HepG2 (cell line): ENCODE results near the gene L3MBTL1. TPM values are rescaled to one million over a fixed set of nuclear protein-coding genes. Genes with fewer than 3 reads are reported as not detected.

ENCODE experiments used
- CBX1 ChIP-seq: IDR thresholded peaks from one replicate; pipeline ENCODE4 v1.6.1; 2016; ENCODE audit warnings: antibody characterized with exemption, low read depth
- ELF4 ChIP-seq: sonication (generic); formaldehyde crosslinking; IDR thresholded peaks from 2 replicates; pipeline ENCODE4 v1.5.0; 2020; ENCODE audit warnings: missing genetic modification reagents, mild to moderate bottlenecking, moderate library complexity, borderline replicate concordance
- LCORL ChIP-seq, 2 experiments: fragments of 450-650 bp in 1 of 2; sonication (generic) in 1 of 2; formaldehyde crosslinking in 1 of 2; IDR thresholded peaks; 2 replicates each; pipeline versions ENCODE4 v1.5.0 to v1.6.1; 2017 to 2020; ENCODE audit warnings: antibody characterized with exemption in 1 of 2, missing genetic modification reagents in 1 of 2
- MAFF ChIP-seq: IDR thresholded peaks from 2 replicates; pipeline ENCODE4 v1.6.1; 2011; ENCODE audit warnings: low read depth, low read length, improper control_type of control experiment
- NCOA5 ChIP-seq: sonication (generic); formaldehyde crosslinking; IDR thresholded peaks from 2 replicates; pipeline ENCODE4 v1.4.0; 2020; ENCODE audit warnings: missing genetic modification reagents
- PHF5A ChIP-seq: IDR thresholded peaks from one replicate; pipeline ENCODE4 v1.6.1; 2018; ENCODE audit warnings: low read depth, missing genetic modification reagents; ENCODE audit not compliant: unreplicated experiment
- STAG1 ChIP-seq: sonication (generic); formaldehyde crosslinking; IDR thresholded peaks from 2 replicates; pipeline ENCODE4 v1.4.0; 2020; ENCODE audit warnings: missing genetic modification reagents
- ZMYM3 ChIP-seq: sonication (generic); formaldehyde crosslinking; IDR thresholded peaks from 2 replicates; pipeline ENCODE4 v1.5.1; 2020; ENCODE audit warnings: mild to moderate bottlenecking, missing genetic modification reagents
- ZNF263 ChIP-seq: sonication (generic); formaldehyde crosslinking; IDR thresholded peaks from 2 replicates; pipeline ENCODE4 v1.4.0; 2020; ENCODE audit warnings: missing genetic modification reagents
- ZNF552 ChIP-seq: sonication (generic); formaldehyde crosslinking; IDR thresholded peaks from 2 replicates; pipeline ENCODE4 v1.9.0; 2022; ENCODE audit warnings: missing genetic modification reagents, mild to moderate bottlenecking, borderline replicate concordance
- ZNF709 ChIP-seq: sonication (generic); formaldehyde crosslinking; IDR thresholded peaks from 2 replicates; pipeline ENCODE4 v1.5.0; 2020; ENCODE audit warnings: mild to moderate bottlenecking, missing genetic modification reagents
- ZNF773 ChIP-seq: sonication (generic); formaldehyde crosslinking; IDR thresholded peaks from 2 replicates; pipeline ENCODE4 v1.4.0; 2020; ENCODE audit warnings: missing genetic modification reagents, borderline replicate concordance
- polyA plus RNA-seq, 8 experiments: library from polyadenylated mRNA; depleted of rRNA in 3 of 8; stranded (reverse) in 7 of 8; unstranded in 1 of 8; fragments of >200 nt; fragmentation: Illumina TruSeq in 4 of 8; extraction: Trizol in 4 of 8; gene quantifications; 2 replicates each; pipeline versions ENCODE4 v1.2.1 to v1.2.3, GENCODE V29; 2011 to 2016; ENCODE audit warnings: low read depth in 4 of 8, missing spikeins in 1 of 8, mixed read lengths in 1 of 8; ENCODE audit not compliant: insufficient read depth in 1 of 8
- total RNA-seq, 5 experiments: library from RNA; depleted of rRNA; stranded (reverse); fragments of >200 nt; fragmentation: Illumina TruSeq; extraction: Trizol; gene quantifications; 2 replicates each; pipeline ENCODE4 v1.2.3, GENCODE V29; 2016; ENCODE audit warnings: low read depth in 1 of 5
- TF ChIP-seq, protein P1 (sequence below): IDR thresholded peaks from 2 replicates; pipeline ENCODE4 v1.6.1; 2012; ENCODE audit warnings: low read length, improper control_type of control experiment
- TF ChIP-seq, protein P2 (sequence below): fragments of 450-650 bp; IDR thresholded peaks from 2 replicates; pipeline ENCODE4 v1.6.1; 2016
- TF ChIP-seq, protein P3 (sequence below): sonication (generic); formaldehyde crosslinking; conservative IDR thresholded peaks from 2 replicates; pipeline ENCODE4 v1.4.0; 2020; ENCODE audit warnings: missing genetic modification reagents
- TF ChIP-seq, protein P4 (sequence below): sonication (generic); formaldehyde crosslinking; IDR thresholded peaks from 2 replicates; pipeline ENCODE4 v1.5.0; 2020; ENCODE audit warnings: missing genetic modification reagents
- TF ChIP-seq, protein P5 (sequence below): sonication (generic); formaldehyde crosslinking; IDR thresholded peaks from 2 replicates; pipeline ENCODE4 v1.5.0; 2020; ENCODE audit warnings: missing genetic modification reagents, mild to moderate bottlenecking, borderline replicate concordance
- TF ChIP-seq, protein P6 (sequence below): sonication (generic); formaldehyde crosslinking; conservative IDR thresholded peaks from 2 replicates; pipeline ENCODE4 v1.4.0; 2020; ENCODE audit warnings: missing genetic modification reagents

Gene L3MBTL1
- total and polyA plus RNA-seq, 2 of the 13 experiments (the other 11 are each of a cell fraction or from before 2014, with no cell fraction given), result 9.0 to 17.8 TPM

DNA sequence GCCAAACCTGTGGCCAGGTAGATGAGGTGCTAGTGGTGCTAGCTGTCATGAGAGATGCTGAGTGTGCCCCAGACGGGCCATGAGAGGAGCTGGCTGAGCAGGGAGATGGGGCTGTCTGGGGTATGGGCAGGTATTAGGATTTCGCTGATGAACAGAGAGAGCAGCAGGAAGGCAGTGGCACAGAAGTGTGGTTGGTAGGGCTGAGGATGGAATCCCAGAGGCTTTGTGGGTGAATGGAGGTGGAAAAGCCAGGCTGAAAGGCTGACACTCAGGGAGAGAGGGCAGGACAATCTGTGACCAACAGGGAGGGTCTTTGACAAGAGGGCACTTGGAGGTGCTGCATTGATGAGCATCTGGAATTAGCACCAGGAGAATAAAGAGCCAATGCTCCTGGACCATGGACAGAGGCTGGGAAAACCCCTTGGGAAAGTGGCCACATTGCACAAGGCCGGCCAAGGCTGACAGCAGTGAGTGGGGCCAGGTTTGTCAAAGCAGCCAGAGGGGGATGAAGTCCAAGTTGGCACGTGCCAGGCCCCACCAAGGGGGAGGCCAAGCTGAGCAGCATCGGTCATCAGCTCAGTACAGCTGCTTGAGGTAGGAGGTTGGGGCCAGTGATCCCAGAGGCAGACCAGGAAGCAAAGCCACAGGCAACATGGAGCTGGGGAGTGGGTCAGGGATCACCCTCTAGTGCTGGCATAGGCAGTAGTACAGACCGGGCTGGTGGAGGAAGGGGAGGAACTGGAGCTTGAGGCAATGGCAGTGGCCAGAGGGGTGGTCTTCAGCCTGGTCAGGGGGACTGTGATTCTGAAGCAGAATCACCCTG is 31.6 kb downstream of the L3MBTL1 start (continued):
- TF ChIP-seq, protein P1, sequence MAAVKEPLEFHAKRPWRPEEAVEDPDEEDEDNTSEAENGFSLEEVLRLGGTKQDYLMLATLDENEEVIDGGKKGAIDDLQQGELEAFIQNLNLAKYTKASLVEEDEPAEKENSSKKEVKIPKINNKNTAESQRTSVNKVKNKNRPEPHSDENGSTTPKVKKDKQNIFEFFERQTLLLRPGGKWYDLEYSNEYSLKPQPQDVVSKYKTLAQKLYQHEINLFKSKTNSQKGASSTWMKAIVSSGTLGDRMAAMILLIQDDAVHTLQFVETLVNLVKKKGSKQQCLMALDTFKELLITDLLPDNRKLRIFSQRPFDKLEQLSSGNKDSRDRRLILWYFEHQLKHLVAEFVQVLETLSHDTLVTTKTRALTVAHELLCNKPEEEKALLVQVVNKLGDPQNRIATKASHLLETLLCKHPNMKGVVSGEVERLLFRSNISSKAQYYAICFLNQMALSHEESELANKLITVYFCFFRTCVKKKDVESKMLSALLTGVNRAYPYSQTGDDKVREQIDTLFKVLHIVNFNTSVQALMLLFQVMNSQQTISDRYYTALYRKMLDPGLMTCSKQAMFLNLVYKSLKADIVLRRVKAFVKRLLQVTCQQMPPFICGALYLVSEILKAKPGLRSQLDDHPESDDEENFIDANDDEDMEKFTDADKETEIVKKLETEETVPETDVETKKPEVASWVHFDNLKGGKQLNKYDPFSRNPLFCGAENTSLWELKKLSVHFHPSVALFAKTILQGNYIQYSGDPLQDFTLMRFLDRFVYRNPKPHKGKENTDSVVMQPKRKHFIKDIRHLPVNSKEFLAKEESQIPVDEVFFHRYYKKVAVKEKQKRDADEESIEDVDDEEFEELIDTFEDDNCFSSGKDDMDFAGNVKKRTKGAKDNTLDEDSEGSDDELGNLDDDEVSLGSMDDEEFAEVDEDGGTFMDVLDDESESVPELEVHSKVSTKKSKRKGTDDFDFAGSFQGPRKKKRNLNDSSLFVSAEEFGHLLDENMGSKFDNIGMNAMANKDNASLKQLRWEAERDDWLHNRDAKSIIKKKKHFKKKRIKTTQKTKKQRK, result no peak
- TF ChIP-seq, protein P2, sequence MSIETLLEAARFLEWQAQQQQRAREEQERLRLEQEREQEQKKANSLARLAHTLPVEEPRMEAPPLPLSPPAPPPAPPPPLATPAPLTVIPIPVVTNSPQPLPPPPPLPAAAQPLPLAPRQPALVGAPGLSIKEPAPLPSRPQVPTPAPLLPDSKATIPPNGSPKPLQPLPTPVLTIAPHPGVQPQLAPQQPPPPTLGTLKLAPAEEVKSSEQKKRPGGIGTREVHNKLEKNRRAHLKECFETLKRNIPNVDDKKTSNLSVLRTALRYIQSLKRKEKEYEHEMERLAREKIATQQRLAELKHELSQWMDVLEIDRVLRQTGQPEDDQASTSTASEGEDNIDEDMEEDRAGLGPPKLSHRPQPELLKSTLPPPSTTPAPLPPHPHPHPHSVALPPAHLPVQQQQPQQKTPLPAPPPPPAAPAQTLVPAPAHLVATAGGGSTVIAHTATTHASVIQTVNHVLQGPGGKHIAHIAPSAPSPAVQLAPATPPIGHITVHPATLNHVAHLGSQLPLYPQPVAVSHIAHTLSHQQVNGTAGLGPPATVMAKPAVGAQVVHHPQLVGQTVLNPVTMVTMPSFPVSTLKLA, result 0 out of 2 replicates have a peak, but pooled peaks have one; percentile 21
- TF ChIP-seq ZNF552 (no peak), MAFF (no peak), ZNF263 (CRISPR knock-in tag) (0 out of 2 replicates have a peak, but pooled peaks have one; percentile 34), ZNF709 (no peak), PHF5A (CRISPR knock-in tag) (no peak), CBX1 (no peak), ELF4 (no peak), ZNF773 (peak; percentile 80; the same call in 1 of the 2 replicates), LCORL (IDR thresholded peaks at IDR 0.05) (no peak), LCORL (CRISPR knock-in tag; IDR thresholded peaks at IDR 0.05) (peak; percentile 69; the same call in 1 of the 2 replicates), NCOA5 (CRISPR knock-in tag) (0 out of 2 replicates have a peak, but pooled peaks have one; percentile 54), STAG1 (CRISPR knock-in tag) (peak; percentile 18; the same call in 1 of the 2 replicates), ZMYM3 (CRISPR knock-in tag) (peak; percentile 58; the same call in 1 of the 2 replicates)
- TF ChIP-seq, protein P3, sequence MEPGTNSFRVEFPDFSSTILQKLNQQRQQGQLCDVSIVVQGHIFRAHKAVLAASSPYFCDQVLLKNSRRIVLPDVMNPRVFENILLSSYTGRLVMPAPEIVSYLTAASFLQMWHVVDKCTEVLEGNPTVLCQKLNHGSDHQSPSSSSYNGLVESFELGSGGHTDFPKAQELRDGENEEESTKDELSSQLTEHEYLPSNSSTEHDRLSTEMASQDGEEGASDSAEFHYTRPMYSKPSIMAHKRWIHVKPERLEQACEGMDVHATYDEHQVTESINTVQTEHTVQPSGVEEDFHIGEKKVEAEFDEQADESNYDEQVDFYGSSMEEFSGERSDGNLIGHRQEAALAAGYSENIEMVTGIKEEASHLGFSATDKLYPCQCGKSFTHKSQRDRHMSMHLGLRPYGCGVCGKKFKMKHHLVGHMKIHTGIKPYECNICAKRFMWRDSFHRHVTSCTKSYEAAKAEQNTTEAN, result no peak
- TF ChIP-seq, protein P4, sequence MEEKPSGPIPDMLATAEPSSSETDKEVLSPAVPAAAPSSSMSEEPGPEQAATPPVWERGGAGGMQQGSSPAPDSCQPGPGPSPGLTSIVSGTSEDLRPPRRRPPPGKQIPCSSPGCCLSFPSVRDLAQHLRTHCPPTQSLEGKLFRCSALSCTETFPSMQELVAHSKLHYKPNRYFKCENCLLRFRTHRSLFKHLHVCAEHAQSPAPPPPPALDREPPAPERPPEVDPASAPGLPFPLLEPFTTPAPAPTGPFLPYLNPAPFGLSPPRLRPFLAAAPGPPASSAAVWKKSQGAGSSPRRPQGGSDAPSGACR (CRISPR knock-in tag), result peak; percentile 59; the same call in 1 of the 2 replicates
- TF ChIP-seq, protein P5, sequence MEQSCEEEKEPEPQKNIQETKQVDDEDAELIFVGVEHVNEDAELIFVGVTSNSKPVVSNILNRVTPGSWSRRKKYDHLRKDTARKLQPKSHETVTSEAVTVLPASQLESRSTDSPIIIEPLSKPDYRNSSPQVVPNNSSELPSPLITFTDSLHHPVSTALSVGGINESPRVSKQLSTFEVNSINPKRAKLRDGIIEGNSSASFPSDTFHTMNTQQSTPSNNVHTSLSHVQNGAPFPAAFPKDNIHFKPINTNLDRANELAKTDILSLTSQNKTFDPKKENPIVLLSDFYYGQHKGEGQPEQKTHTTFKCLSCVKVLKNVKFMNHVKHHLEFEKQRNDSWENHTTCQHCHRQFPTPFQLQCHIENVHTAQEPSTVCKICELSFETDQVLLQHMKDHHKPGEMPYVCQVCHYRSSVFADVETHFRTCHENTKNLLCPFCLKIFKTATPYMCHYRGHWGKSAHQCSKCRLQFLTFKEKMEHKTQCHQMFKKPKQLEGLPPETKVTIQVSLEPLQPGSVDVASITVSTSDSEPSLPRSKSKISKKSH, result 0 out of 2 replicates have a peak, but pooled peaks have one; percentile 49
- TF ChIP-seq, protein P6, sequence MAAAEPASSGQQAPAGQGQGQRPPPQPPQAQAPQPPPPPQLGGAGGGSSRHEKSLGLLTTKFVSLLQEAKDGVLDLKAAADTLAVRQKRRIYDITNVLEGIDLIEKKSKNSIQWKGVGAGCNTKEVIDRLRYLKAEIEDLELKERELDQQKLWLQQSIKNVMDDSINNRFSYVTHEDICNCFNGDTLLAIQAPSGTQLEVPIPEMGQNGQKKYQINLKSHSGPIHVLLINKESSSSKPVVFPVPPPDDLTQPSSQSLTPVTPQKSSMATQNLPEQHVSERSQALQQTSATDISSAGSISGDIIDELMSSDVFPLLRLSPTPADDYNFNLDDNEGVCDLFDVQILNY (CRISPR knock-in tag), result no peak
